ENCODE data around the gene GPR21. TPM values are rescaled to one million over a fixed set of nuclear protein-coding genes. Genes with fewer than 3 reads are reported as not detected.

The GPR21 gene
- total RNA-seq, 3 donors from 2014 or later (not counting 1 experiment from before 2014, with no cell fraction given) = 1.9 TPM; not detected in 2

GRCh38 chr9:123062351-123063176 is 29.1 kb downstream of the GPR21 start:
- Histone ChIP-seq H3K9me3 (ENCODE audit: control insufficient read depth, insufficient read depth, low read length) (no peaks in the 10 kb centered on the region), H3K27ac (ENCODE audit: low read length) (no peak overlapping the region), H3K36me3 (ENCODE audit: control insufficient read depth, insufficient read depth, low read length) (peaks cover 21% of the 10 kb centered on the region), H3K4me3 (ENCODE audit: low read length) (no peak overlapping the region), H3K4me1 (ENCODE audit: control insufficient read depth, insufficient read depth, low read length) (no peaks in the 10 kb centered on the region), H3K27me3 (ENCODE audit: control insufficient read depth, insufficient read depth, low read length) (no peaks in the 10 kb centered on the region)
- 93% methylated on average over 6 of the region's 7 CpGs for WGBS (ENCODE audit: insufficient coverage)
- Mint-ChIP-seq H3K9me3 (no peaks in the 10 kb centered on the region), H3K36me3 (peaks cover 8% of the 10 kb centered on the region), H3K4me1 (no peaks in the 10 kb centered on the region), H3K4me3 (no peak overlapping the region), H3K27me3 (ENCODE audit: low read depth in 2 of 2) (no peaks in the 10 kb centered on the region), H3K27ac (no peak overlapping the region)
- TF ChIP-seq CTCF (IDR thresholded peaks at IDR 0.05) = no peak
- DNase-seq (no peak), ATAC-seq (no peak)
- intact Hi-C loops (cut with micrococcal nuclease) = no loop called here

GRCh38 chr9:123063177-123063598 is 29.7 kb downstream of the GPR21 start:
- intact Hi-C loops (cut with micrococcal nuclease) = no loop called here
- Mint-ChIP-seq H3K9me3 (no peaks in the 10 kb centered on the region), H3K4me3 (no peak overlapping the region), H3K27me3 (ENCODE audit: low read depth in 2 of 2) (no peaks in the 10 kb centered on the region), H3K4me1 (no peaks in the 10 kb centered on the region), H3K36me3 (peaks cover 8% of the 10 kb centered on the region), H3K27ac (no peak overlapping the region)
- H3K4me1 ChIP-seq (ENCODE audit: control insufficient read depth, insufficient read depth, low read length) = no peaks in the 10 kb centered on the region
- no peak overlapping the region for H3K27ac ChIP-seq (ENCODE audit: low read length)
- H3K27me3 ChIP-seq (ENCODE audit: control insufficient read depth, insufficient read depth, low read length) = no peaks in the 10 kb centered on the region
- ATAC-seq (no peak), DNase-seq (no peak)
- H3K9me3 ChIP-seq (ENCODE audit: control insufficient read depth, insufficient read depth, low read length) = no peaks in the 10 kb centered on the region
- no peak overlapping the region for H3K4me3 ChIP-seq (ENCODE audit: low read length)
- no CpG with 5 or more reads among the region's 2 CpGs for WGBS (ENCODE audit: insufficient coverage)
- TF ChIP-seq CTCF (IDR thresholded peaks at IDR 0.05) = no peak
- peaks cover 21% of the 10 kb centered on the region for H3K36me3 ChIP-seq (ENCODE audit: control insufficient read depth, insufficient read depth, low read length)

GRCh38 chr9:123063896-123064295 is 30.4 kb downstream of the GPR21 start:
- H3K4me1 Mint-ChIP-seq = no peaks in the 10 kb centered on the region
- Histone ChIP-seq H3K27me3 (ENCODE audit: control insufficient read depth, insufficient read depth, low read length) (no peaks in the 10 kb centered on the region), H3K27ac (ENCODE audit: low read length) (no peak overlapping the region), H3K4me1 (ENCODE audit: control insufficient read depth, insufficient read depth, low read length) (no peaks in the 10 kb centered on the region), H3K4me3 (ENCODE audit: low read length) (no peak overlapping the region), H3K9me3 (ENCODE audit: control insufficient read depth, insufficient read depth, low read length) (no peaks in the 10 kb centered on the region), H3K36me3 (ENCODE audit: control insufficient read depth, insufficient read depth, low read length) (peaks cover 23% of the 10 kb centered on the region)
- intact Hi-C loops (cut with micrococcal nuclease) = no loop called here
- H3K27me3 Mint-ChIP-seq (ENCODE audit: low read depth in 2 of 2) = no peaks in the 10 kb centered on the region
- no peak overlapping the region for H3K27ac Mint-ChIP-seq
- no peaks in the 10 kb centered on the region for H3K9me3 Mint-ChIP-seq
- DNase-seq (no peak), ATAC-seq (no peak)
- H3K4me3 Mint-ChIP-seq = no peak overlapping the region
- peaks cover 8% of the 10 kb centered on the region for H3K36me3 Mint-ChIP-seq
- 97% methylated on average over 11 of the region's 11 CpGs for WGBS (ENCODE audit: insufficient coverage)
- TF ChIP-seq CTCF (IDR thresholded peaks at IDR 0.05) = no peak

GRCh38 chr9:123064716-123065115 is 31.2 kb downstream of the GPR21 start:
- intact Hi-C loops (cut with micrococcal nuclease) = no loop called here
- ATAC-seq = no peak
- Mint-ChIP-seq H3K27me3 (ENCODE audit: low read depth in 2 of 2) (no peaks in the 10 kb centered on the region), H3K27ac (no peak overlapping the region), H3K4me3 (no peak overlapping the region), H3K4me1 (no peaks in the 10 kb centered on the region), H3K9me3 (no peaks in the 10 kb centered on the region), H3K36me3 (peaks cover 8% of the 10 kb centered on the region)
- 95% methylated on average over 2 of the region's 2 CpGs for WGBS (ENCODE audit: insufficient coverage)
- no peaks in the 10 kb centered on the region for H3K4me1 ChIP-seq (ENCODE audit: control insufficient read depth, insufficient read depth, low read length)
- H3K27ac ChIP-seq (ENCODE audit: low read length) = no peak overlapping the region
- TF ChIP-seq CTCF (IDR thresholded peaks at IDR 0.05) = no peak
- DNase-seq = no peak
- no peaks in the 10 kb centered on the region for H3K9me3 ChIP-seq (ENCODE audit: control insufficient read depth, insufficient read depth, low read length)
- peaks cover 23% of the 10 kb centered on the region for H3K36me3 ChIP-seq (ENCODE audit: control insufficient read depth, insufficient read depth, low read length)
- H3K27me3 ChIP-seq (ENCODE audit: control insufficient read depth, insufficient read depth, low read length) = no peaks in the 10 kb centered on the region
- H3K4me3 ChIP-seq (ENCODE audit: low read length) = no peak overlapping the region
